Measurements from ENCODE around the gene KRTAP10-1.
A peak's percentile ranks its signal among the peaks of the same experiment; 100 is the strongest.
"Not testable (repeated sequence)": the region's sequence is repeated elsewhere in the genome, so short reads cannot be mapped to it uniquely, and the experiment has no call there.

The KRTAP10-1 gene

GRCh38 chr21:44539991-44540666 lies at the start of gene KRTAP10-1:
TSS of gene KRTAP10-1 (minus strand) at chr21:44540195. CDS start at chr21:44540150, 45 bp downstream.
- peak; percentile 14 for DNase-seq

- DNase-seq: no peak
Measured at GRCh38 chr21:44589094-44589493, 49.1 kb upstream of the KRTAP10-1 start.

GRCh38 chr21:44585892-44586291 lies 45.9 kb upstream of the KRTAP10-1 start:
- DNase-seq: no peak

- no peak for DNase-seq
Measured at GRCh38 chr21:44583800-44584147, 43.8 kb upstream of the KRTAP10-1 start.

GRCh38 chr21:44583089-44583799 lies 43.2 kb upstream of the KRTAP10-1 start:
- no peak for DNase-seq

GRCh38 chr21:44582055-44582454 lies 42.1 kb upstream of the KRTAP10-1 start:
- no peak for DNase-seq

- DNase-seq: no peak
Measured at GRCh38 chr21:44581158-44581557, 41.2 kb upstream of the KRTAP10-1 start.

- not testable (repeated sequence) for DNase-seq
Measured at GRCh38 chr21:44580231-44580821, 40.3 kb upstream of the KRTAP10-1 start, which contains the start of gene KRTAP10-5. TSS of gene KRTAP10-5 (minus strand) at chr21:44580604. CDS start at chr21:44580578, 26 bp downstream.

- no peak for DNase-seq
Measured at GRCh38 chr21:44579833-44580144, 39.8 kb upstream of the KRTAP10-1 start.

GRCh38 chr21:44579056-44579832 lies 39.2 kb upstream of the KRTAP10-1 start:
- no peak for DNase-seq

GRCh38 chr21:44578371-44579055 lies 38.5 kb upstream of the KRTAP10-1 start:
- no peak for DNase-seq

GRCh38 chr21:44576025-44576420 lies 36.0 kb upstream of the KRTAP10-1 start:
- DNase-seq: no peak

GRCh38 chr21:44575307-44576024 lies 35.5 kb upstream of the KRTAP10-1 start:
- no peak for DNase-seq

GRCh38 chr21:44574457-44575306 lies 34.7 kb upstream of the KRTAP10-1 start:
- DNase-seq: no peak

- not testable (repeated sequence) for DNase-seq
Measured at GRCh38 chr21:44573630-44574456, 33.8 kb upstream of the KRTAP10-1 start, which contains the start of gene KRTAP10-4. TSS of gene KRTAP10-4 (plus strand) at chr21:44573729. CDS start at chr21:44573759, 30 bp downstream.

GRCh38 chr21:44572959-44573583 lies 33.1 kb upstream of the KRTAP10-1 start:
- DNase-seq: no peak

- DNase-seq: no peak
Measured at GRCh38 chr21:44571844-44572782, 32.1 kb upstream of the KRTAP10-1 start.

GRCh38 chr21:44571296-44571695 lies 31.3 kb upstream of the KRTAP10-1 start:
- no peak for DNase-seq
